Adipose tissue (tissue), 3 donors: ENCODE measurements around the gene CD300LF. TPM values are rescaled to one million over a fixed set of nuclear protein-coding genes. Genes with fewer than 3 reads are reported as not detected.

Experiments used
- H3K27ac ChIP-seq: one replicate; pipeline ENCODE4 v1.5.1; 2013; ENCODE audit warnings: low read depth, low read length
- WGBS, 3 donors: extraction: QIAGEN DNeasy Blood & Tissue Kit; methylation state at CpG; one replicate each; pipeline ENCODE4 v1.1.7; 2013; 5-methylcytosine and 5-hydroxymethylcytosine counted together
- polyA plus RNA-seq, 3 donors: library from polyadenylated mRNA; stranded (reverse); fragments of 200-250 nt; gene quantifications; one replicate each; pipeline ENCODE4 v1.2.3, GENCODE V29; 2013
- donor health status: healthy with polysubstance abuse.
- donor health status: Bipolar disorder and iron deficiency.
- donor health status: healthy.

Gene CD300LF
- 1 to 10 TPM in 2 of 3 donors, under 1 TPM in 1; 0.36 to 2.3 (median 1.3) TPM for polyA plus RNA-seq

- WGBS, 3 donors, result 40 to 71% (median 46%) methylated on average over 8 of the region's 8 CpGs
- H3K27ac ChIP-seq, result no peak within 1 kb of the TSS
Measured at GRCh38 chr17:74712756-74713155, at the start of gene CD300LF. Gene CD300LF (minus strand): TSS chr17:74712923. CDS start chr17:74712866, 57 bp downstream.

DNA sequence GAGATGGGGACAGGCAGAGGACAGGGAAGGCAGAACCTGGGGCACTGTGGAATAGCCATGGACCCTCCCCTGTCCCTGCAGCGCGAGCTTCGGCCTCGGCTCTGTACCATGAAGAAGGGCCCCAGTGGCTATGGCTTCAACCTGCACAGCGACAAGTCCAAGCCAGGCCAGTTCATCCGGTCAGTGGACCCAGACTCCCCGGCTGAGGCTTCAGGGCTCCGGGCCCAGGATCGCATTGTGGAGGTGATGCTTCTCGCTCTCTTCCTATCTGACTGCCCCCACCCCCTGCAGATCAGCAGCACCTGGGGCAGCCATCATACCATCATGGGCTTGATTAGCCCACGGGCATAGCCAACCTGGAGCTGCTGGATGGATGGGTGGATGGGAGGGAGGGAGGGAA lies 49.2 kb upstream of the CD300LF start:
- no peak overlapping the region for H3K27ac ChIP-seq
- WGBS, 3 donors, result 93 to 95% (median 94%) methylated on average over 10 to 11 of the region's 11 CpGs

DNA sequence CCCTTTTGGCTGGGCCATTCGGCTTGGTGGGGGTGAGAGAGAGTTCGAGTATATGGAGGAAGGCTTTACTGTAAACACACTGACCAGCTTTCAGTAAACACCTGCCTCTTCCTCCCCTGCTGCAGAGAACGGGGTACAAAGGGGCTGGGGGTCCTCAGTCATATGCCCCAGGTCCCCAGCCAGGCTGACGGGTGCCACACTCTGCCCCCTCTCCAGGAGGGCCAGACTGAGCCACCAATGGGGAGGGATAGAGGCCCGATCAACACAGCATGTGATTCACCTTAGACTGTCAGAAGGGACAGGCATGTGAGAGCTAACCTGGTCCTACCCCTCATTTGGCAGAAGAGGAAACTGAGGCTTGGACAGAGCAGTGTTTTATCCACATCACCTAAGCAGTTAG lies 48.7 kb upstream of the CD300LF start:
- no peak overlapping the region for H3K27ac ChIP-seq
- 75 to 79% (median 76%) methylated on average over 5 of the region's 5 CpGs for WGBS, 3 donors

GRCh38 chr17:74760404-74761105 lies 47.8 kb upstream of the CD300LF start:
- no peak overlapping the region for H3K27ac ChIP-seq
- WGBS, 3 donors, result 48 to 64% (median 62%) methylated on average over 7 of the region's 7 CpGs

DNA sequence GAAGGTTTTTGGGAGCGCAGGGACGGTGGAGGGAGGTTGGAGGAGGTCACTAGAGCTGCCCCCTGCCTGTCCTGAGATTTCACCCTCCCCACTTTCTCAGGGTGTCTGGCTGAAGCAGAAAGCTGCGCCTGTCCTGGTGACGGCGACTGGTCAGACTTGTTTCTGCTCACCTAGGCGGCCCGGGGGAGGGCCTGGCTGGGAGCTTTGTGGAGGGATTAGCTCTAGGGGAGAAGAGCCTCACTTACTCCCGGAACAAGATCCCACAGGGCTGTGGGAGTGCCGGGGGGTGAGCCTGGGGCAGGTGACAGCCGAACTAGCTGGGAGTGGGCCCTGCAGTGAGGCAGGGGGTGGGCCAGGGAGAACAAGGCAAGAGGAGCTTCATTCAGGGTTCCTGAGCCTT lies 47.2 kb upstream of the CD300LF start:
- WGBS, 3 donors, result 36 to 67% (median 59%) methylated on average over 10 of the region's 10 CpGs
- H3K27ac ChIP-seq, result no peak overlapping the region

DNA sequence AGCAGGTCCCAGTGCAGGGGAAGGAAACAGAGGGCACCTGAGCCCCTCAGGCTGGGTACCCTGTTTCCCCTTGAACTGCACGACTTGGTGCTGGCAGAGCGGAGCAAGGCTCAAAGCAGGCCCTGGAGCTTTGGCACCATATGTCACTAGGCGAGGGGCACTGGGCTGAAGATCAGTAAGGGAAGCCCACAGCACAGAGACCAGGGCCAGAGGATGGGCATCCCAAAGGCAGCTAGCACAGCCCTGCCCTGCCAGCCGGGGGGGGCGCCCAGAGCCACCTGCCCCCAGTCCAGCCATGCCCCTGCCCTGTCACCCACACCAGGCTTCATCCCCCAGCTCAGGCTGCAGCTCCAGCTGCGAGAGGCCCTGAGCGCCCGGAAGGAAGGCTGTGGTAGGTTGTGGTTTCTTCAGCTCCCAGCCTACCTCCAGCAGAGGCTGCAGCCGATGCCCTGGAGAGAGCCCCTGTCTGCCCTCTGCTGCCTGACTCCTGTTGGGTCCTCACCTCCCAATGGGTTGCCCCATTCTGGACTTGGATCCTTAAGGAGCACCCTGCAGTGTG lies 46.6 kb upstream of the CD300LF start:
- WGBS, 3 donors, result 46 to 53% (median 52%) methylated on average over 7 to 9 of the region's 9 CpGs
- H3K27ac ChIP-seq, result no peak overlapping the region

GRCh38 chr17:74758848-74759168 lies 46.1 kb upstream of the CD300LF start:
- 40 to 87% (median 58%) methylated on average over 2 of the region's 2 CpGs for WGBS, 3 donors
- H3K27ac ChIP-seq, result peak overlapping the region; percentile 29

GRCh38 chr17:74757931-74758847 lies 45.5 kb upstream of the CD300LF start:
- 39 to 51% (median 51%) methylated on average over 24 to 26 of the region's 26 CpGs for WGBS, 3 donors
- peak overlapping the region; percentile 29 for H3K27ac ChIP-seq

GRCh38 chr17:74757502-74757901 lies 44.8 kb upstream of the CD300LF start:
- H3K27ac ChIP-seq, result no peak overlapping the region
- 42 to 64% (median 47%) methylated on average over 3 of the region's 3 CpGs for WGBS, 3 donors

DNA sequence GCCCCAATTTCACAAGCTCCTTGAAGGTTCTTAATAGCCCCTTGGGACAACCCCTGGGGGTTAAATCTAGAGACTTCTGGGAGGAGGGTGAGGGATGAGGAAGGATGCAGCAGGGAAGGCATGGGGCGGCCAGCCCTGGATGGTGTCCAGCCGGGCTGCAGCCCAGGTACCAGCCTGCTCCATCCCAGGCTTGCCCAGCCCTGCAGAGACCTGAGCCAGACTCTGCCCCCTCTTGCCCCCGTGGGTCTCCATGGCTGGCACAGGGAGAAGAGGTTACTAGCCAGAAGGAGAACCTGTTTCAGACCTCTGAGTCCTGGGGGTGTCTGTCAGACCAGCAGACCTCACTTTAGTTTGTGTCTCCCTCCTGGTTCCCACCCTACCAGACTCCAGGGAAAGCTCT lies 44.2 kb upstream of the CD300LF start:
- 40 to 61% (median 55%) methylated on average over 3 of the region's 3 CpGs for WGBS, 3 donors
- no peak overlapping the region for H3K27ac ChIP-seq

DNA sequence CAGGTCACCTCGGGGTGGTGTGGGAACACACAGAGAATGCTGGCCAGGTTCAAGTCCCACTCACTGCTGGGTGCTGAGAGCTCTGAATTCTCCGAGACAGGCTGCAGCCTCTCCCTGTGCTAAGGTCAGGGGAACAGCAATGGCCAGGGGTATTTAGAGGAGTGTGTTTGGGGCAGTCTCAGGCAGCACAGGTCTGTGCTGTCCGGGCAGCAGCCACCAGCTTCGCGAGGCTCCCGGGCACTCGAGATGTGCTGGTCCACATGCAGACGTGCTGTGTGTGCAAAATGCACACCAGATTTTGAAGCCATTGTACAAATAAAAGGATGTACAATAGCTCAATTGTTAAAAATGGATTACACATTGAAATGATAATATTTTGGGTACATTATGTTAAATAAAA lies 42.8 kb upstream of the CD300LF start:
- no peak overlapping the region for H3K27ac ChIP-seq
- 89 to 92% (median 90%) methylated on average over 8 of the region's 8 CpGs for whole genome bisulfite sequencing, 3 donors

DNA sequence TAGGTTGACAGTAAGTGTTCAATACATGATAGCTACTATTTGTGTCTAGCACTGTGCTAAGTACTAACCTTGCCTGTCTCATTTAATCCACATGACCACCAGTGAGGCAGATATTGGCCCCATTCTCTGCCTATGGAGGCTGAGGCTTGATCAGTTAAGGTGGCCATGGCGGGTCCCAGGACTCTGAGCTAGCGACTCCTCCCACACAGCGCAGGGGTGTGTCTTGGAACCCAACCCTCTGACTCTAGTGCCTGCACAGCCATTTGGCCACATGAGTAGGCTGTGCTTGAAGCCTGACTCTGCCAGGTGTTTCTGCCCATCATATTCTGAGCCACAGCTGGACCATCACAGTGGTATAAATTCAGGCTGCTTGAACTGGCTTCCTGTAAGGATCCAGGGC lies 42.1 kb upstream of the CD300LF start:
- 83 to 92% (median 91%) methylated on average over 3 of the region's 3 CpGs for WGBS, 3 donors
- no peak overlapping the region for H3K27ac ChIP-seq

DNA sequence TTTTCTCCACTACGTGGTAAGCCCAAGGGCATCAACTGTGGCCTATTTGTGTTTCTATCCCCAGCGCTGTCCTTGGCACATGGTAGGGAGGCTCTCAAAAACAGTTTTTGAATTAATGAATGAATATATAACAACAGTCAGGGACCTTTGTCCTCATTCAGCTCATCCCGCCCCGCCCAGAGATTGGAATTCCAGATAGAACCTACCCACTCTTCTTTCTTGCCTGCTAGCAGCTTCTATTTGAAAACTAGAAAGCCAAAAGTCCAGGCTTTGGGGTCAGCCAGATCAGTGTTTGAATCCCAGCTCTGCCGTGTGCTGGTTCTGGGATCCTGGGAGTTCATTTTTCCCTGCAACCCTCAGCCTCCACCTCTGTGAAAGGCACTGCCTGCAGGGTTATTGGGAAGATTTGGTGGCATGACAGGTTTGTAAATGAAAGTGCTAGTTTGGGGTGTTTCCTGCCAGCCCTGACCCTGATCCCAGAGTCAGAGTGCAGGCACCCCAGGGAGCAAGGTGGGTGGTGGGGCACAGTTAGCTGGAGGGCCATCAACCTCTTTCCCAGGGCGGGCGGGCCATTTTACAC lies 40.2 kb upstream of the CD300LF start:
- no peak overlapping the region for H3K27ac ChIP-seq
- WGBS, 3 donors, result 74 to 95% (median 92%) methylated on average over 7 of the region's 7 CpGs

DNA sequence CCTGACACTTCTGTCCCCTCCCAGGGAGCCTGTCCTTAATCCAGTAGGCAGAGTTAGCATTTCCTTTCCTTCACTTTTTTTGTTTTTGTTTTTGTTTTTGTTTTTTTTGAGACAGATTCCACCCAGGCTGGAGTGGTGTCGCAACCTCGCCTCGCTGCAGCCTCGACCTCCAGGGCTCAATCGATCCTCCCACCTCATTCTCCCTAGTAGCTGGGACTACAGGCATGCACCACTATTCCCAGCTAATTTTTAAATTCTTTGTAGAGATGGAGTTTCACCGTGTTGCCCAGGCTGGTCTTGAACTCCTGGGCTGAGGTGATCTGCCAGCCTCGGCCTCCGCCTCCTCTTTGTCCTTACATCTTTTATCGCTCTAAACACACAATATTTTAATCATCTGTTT lies 39.7 kb upstream of the CD300LF start:
- WGBS, 3 donors, result 61 to 80% (median 72%) methylated on average over 9 of the region's 9 CpGs
- no peak overlapping the region for H3K27ac ChIP-seq

- no peak overlapping the region for H3K27ac ChIP-seq
- WGBS, 3 donors, result 21 to 40% (median 30%) methylated on average over 13 of the region's 13 CpGs
Measured at GRCh38 chr17:74750327-74751069, 37.8 kb upstream of the CD300LF start.

DNA sequence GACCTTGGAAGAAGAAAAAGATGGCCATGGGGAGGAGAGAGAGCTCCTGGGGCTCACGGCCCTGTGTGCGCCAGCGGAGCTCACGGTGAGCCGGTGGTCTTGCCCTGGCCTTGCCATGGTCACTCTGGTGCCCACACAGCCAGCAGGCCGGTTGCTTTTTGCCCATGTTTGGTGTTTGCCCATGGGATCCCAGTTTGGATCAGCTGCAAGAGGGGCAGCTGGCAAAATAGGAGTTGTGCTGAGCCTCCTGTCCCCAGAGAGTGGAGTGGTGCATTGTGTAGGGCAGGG lies 37.3 kb upstream of the CD300LF start:
- 6 to 48% (median 46%) methylated on average over 6 of the region's 6 CpGs for WGBS, 3 donors
- H3K27ac ChIP-seq, result no peak overlapping the region

DNA sequence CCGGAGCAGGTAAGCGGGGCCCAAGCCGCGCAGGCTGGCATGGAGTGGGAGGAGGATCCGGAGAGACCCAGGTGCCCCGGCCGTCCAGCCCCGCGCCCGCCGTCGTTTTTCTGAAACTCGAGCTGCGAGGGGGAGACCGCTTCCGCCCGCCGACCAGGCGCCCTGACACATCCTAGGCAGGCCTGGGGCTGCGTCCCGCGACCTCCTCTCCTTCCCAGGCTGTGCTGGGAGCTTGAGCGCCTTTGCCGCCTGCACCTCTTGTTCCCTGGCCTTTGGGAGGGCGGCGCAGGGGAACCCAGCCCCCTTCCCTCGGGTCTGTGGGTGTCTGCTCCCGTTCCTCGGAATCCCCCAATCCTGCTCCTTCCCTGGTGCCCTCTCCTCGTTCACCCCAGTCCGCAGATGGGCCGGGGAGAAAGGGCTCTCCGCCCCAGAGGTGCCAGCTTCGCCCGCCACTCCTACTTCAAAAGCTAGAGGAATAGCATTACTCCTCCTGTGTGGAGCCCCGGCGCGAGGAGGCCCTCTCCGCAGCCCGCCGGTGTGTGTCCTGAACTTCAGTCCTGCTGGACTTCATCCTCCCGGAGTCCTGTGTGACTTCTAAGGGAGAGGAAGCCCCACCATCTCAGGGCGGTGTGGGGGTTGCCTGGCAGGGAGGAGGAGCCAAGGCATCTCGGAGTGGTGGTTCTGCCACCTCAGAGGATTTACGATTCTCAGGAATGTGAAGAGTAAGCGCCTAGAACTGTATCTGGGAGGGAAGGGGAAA lies 36.7 kb upstream of the CD300LF start:
- 2 to 6% (median 6%) methylated on average over 36 to 46 of the region's 46 CpGs for WGBS, 3 donors
- H3K27ac ChIP-seq, result no peak overlapping the region
